ENCODE data around the gene GATAD2A.

Gene GATAD2A

DNA sequence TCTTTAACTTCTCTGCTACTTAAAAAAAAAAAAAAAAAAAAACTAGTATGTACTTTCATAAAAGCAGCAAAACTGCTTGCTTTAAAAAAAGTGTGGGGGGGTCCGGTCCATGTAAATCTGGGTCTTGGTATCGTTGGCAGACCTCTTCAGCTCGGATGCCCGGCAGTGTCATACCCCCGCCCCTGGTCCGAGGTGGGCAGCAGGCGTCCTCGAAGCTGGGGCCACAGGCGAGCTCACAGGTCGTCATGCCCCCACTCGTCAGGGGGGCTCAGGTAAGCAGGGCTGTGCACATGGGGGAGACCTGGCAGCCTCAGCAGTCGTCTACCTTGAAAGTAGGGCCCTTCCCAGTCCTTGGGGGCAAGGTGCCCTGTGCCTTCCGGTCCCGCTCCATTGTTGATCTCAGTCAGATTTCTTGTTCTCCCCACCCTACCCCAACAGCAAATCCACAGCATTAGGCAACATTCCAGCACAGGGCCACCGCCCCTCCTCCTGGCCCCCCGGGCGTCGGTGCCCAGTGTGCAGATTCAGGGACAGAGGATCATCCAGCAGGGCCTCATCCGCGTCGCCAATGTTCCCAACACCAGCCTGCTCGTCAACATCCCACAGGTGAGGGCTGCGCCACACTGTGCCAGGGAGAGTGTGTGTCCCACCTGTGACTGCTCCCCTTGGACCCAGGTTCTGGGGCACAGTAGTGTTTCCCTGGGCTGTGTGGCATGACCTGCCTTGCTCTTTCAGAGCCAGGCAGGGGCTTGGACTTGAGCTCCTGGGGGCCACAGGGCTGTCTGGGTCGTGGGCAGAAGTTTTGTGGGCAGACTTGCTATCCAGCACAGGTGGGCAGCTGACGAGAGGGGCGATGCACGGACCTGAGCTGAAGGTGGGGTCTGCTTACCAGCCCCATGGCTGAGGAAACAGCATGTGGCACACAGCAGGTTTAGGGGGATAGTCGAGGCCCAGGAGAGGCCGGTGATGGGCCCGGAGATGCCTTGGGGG lies 90.4 kb downstream of the GATAD2A start:
- in situ Hi-C loops (cut with HindIII; ENCODE audit: low pct_ligation_motif_present, low pct_unique_long_range_greater_than_20kb, low sequenced_read_pairs): no loop called here
- DNase-seq: no peak

DNA sequence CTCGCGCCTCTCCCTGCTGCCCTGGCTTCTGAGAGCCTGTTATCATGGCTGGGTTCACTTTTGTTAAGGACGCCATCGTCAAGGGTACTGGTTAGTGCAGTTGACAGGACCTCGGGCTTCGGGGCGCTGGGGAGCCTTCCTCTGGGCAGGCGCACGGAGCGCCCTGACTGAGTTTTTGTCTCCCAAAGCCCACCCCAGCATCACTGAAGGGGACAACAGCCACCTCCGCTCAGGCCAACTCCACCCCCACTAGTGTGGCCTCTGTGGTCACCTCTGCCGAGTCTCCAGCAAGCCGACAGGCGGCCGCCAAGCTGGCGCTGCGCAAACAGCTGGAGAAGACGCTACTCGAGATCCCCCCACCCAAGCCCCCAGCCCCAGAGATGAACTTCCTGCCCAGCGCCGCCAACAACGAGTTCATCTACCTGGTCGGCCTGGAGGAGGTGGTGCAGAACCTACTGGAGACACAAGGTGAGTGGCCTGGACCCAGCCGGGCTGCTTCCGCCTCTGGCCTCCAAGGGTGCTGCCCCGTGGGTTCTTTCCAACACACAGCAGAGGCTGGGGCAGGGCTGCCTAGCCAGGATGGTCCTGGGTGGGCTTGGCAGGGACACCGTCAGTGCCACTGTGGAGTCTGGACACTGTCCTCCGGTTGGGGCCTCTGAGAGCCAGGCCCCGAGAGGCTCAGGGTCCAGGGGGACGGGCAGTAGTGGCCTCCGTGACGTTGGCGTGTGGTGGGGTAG lies 92.9 kb downstream of the GATAD2A start:
- in situ Hi-C loops (cut with HindIII; ENCODE audit: low pct_ligation_motif_present, low pct_unique_long_range_greater_than_20kb, low sequenced_read_pairs): no loop called here

DNA sequence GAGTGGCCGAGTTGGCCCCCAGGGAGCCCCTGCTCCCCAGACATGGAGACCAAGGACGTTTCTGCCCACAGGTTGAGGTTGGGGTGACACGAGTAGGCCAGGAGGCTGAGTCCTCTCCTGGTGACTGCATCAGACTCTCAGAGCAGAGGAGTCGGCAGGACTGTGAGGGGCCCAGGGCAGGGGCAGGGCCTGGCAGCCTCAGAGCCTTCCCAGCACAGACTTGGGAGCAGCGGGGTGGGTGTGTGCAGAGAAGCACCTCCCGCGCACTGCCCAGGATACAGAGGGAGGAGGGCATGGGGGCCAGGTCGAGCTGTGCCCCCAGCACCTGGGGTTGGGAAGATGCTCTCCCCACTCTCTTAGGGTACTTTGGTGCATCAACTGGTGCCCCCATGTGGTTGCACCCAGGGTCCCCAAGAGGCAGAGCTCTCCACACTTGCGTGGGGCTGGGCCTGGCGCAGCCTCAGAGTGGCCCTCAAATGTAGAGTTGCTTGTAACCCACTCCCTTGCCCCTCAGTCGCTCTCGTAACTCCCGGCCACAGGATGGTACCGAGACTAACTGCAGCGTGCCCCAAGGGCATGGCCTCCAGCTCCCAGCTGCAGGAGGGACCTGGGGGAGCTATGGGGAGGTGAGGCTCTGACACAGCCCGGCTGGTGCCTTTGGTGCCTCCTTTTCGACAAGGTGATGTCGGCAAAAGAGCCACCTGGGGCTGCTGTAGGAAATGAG lies 94.0 kb downstream of the GATAD2A start:
- in situ Hi-C loops (cut with HindIII; ENCODE audit: low pct_ligation_motif_present, low pct_unique_long_range_greater_than_20kb, low sequenced_read_pairs): no loop called here
- no peak for DNase-seq

More for the DNA sequence above, 92.9 kb downstream of the GATAD2A start:
- DNase-seq: no peak

DNA sequence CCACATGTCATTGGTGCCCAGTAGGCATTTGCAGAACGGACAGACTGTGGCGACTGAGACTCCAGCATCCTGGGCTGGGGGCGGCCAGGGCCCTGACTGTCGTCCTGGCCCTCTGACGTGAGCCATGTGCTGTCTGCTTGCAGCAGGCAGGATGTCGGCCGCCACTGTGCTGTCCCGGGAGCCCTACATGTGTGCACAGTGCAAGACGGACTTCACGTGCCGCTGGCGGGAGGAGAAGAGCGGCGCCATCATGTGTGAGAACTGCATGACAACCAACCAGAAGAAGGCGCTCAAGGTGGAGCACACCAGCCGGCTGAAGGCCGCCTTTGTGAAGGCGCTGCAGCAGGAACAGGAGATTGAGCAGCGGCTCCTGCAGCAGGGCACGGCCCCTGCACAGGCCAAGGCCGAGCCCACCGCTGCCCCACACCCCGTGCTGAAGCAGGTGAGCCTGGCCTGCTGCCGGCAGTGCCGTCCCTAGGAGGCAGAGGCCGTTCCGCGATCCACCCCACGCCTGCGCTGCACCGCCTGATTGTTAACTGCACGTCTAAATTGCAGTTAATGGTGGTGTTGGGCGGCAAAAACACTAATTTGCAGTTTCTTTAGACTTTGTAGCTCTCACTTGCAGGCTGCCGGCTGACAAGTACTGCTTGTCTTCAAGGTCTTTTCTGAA lies 95.6 kb downstream of the GATAD2A start:
- in situ Hi-C loops (cut with HindIII; ENCODE audit: low pct_ligation_motif_present, low pct_unique_long_range_greater_than_20kb, low sequenced_read_pairs): no loop called here

DNA sequence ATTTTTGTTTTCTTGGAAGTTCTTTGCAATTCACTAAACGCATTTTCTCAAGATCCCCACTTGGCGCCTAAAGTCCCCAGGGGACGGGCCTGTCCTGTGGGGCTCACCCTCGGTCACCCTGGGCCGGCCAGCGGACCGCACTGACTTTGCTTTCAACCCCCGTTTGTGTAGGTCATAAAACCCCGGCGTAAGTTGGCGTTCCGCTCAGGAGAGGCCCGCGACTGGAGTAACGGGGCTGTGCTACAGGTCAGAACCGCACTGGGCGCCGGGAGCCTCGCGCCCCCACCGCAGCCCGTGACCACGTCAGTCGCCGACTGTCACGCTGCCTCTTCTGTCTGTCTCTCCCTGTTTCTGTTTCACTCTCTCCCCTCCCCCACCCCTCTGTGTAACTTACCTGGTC lies 96.3 kb downstream of the GATAD2A start:
- no peak for DNase-seq
- in situ Hi-C loops (cut with HindIII; ENCODE audit: low pct_ligation_motif_present, low pct_unique_long_range_greater_than_20kb, low sequenced_read_pairs): no loop called here

More for the DNA sequence above, 95.6 kb downstream of the GATAD2A start:
- no peak for DNase-seq

DNA sequence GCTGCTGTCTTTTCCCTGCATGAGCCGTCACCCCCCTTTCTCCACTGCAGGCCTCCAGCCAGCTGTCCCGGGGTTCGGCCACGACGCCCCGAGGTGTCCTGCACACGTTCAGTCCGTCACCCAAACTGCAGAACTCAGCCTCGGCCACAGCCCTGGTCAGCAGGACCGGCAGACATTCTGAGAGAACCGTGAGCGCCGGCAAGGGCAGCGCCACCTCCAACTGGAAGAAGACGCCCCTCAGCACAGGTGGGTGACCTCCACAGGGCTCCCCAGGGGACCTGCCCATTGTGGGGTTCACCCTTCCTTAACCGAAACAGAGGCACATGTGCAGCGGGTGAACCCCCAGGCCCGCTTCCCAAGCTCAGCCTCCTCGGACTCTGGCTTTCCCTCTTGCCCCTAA lies 96.8 kb downstream of the GATAD2A start:
- DNase-seq: no peak
- in situ Hi-C loops (cut with HindIII; ENCODE audit: low pct_ligation_motif_present, low pct_unique_long_range_greater_than_20kb, low sequenced_read_pairs): no loop called here

DNA sequence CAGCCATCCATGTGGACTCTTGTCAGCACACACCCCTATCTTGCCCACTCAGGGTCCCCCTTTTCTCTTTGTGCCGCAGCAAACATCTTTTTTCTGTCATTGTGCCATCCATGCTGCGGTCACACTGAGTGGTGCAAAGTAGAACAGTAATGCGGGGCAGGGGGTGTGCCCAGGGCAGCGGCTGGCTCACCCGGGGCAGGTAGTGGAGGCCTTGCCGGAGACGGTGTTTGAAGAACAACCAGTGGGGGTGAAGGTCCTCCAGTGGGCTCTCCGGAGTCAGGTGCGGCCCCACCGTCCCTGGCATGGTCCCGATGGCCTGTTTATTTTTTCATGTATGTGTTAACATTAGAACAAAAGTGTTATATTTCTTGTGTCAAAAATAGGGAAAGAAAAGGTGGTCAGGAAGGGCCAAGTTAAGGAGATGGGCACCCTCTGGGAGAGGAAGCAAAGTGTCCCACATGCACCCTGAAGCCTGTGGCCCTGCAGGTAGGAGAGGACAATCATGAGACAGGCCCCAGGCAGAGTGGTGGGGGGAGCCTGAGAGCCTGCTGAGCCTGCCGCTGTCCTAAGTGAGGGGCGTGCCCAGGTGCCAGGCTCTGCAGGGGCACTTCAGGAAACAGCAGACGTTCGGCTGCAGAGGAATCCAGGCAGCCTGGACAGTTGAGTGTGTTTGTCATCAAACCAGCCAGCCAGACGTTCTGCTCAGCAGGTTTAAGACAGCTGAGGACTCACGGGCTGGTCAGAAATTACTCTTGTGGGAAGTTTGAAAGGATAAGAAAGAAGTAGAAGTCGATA lies 97.5 kb downstream of the GATAD2A start:
- in situ Hi-C loops (cut with HindIII; ENCODE audit: low pct_ligation_motif_present, low pct_unique_long_range_greater_than_20kb, low sequenced_read_pairs): no loop called here

DNA sequence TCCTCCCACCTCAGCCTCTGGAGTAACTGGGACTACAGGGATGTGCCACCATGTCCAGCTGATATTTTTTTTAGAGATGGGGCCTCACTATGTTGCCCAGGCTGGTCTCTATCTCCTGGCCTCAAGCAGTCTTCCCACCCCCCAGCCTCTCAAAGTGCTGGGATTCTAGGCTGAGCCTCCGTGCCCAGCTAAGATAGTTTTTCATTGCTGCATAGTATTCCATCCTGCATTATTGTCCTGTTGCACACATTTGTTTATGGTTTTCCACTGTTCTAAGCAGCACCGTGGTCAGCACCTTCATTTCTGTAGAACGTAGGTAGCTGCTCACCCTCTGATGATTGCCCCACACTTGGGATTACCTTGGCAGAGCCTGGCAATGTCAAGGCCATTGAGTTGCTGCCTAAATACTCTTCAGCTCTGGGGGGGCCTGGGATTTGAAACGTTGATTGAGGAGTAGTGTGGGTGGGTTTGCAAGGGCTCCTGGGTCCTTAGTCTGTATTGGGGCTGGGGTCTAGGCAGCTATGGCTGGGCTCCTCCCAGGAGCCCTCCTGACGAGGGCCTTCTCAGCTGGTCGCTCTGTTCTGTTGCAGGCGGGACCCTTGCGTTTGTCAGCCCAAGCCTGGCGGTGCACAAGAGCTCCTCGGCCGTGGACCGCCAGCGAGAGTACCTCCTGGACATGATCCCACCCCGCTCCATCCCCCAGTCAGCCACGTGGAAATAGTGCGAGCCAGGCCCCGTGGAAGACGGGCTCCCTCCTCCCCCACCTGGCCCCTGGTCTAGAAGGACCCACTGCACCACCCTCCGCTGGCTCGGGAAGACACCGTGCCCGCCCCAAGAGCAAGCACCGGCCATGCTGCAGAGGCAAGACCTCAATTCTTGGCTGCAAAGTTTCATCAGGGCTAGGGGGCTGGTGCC lies 99.5 kb downstream of the GATAD2A start:
- in situ Hi-C loops (cut with HindIII; ENCODE audit: low pct_ligation_motif_present, low pct_unique_long_range_greater_than_20kb, low sequenced_read_pairs): no loop called here
- DNase-seq: no peak

More for the DNA sequence above, 97.5 kb downstream of the GATAD2A start:
- no peak for DNase-seq

DNA sequence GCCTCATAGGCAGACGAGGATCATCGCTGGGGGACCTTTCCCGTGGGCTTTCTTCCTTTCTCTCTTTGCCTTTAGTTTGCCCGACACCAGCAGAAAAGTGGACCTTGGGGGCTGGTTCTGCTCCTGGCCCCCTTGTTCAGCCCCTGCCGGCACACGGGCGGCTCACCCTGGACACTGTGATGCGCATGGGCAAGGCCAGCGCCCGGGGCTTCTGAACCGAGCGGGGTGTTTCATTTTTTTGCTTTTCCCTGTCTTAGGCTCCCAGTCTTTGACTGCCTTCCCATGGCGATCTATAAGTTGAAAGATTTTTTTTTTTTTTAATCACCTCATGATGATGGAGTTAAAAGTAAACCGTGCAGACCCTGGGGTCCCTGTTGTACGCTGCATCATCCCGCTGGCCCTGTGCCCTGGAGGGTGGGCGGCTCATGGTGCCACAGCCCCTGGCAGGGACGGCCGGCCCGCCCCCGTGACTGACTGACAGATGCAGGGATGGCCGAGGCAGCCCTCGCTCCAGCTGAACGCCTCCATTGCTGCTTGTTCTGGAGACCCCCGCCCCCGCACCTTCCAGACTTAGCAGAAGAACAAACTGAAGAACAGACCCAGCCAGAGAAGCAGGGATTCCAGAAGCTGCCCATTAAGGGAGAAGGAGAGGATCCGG lies 100.3 kb downstream of the GATAD2A start:
- no peak for DNase-seq
- in situ Hi-C loops (cut with HindIII; ENCODE audit: low pct_ligation_motif_present, low pct_unique_long_range_greater_than_20kb, low sequenced_read_pairs): no loop called here

DNA sequence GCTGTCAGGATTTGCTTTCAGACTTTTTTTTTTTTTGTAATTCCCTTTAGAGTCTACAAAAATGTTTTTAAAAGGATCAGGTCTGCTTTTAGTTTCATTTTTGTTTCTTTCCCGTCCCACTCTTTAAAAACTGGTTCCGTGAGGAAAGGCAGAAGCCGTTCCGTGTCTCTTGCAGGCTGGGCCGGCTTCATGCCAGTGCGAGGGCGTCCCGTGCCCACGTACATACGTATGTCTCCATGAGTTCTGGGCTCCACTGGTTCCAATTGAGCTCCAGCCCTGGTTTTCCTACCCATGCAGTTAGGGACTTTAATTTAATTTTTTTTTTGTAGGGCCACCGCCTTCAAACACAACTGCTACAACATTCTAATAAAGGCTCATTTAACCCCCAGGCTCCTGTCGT lies 101.1 kb downstream of the GATAD2A start:
- in situ Hi-C loops (cut with HindIII; ENCODE audit: low pct_ligation_motif_present, low pct_unique_long_range_greater_than_20kb, low sequenced_read_pairs): no loop called here
- DNase-seq: no peak

DNA sequence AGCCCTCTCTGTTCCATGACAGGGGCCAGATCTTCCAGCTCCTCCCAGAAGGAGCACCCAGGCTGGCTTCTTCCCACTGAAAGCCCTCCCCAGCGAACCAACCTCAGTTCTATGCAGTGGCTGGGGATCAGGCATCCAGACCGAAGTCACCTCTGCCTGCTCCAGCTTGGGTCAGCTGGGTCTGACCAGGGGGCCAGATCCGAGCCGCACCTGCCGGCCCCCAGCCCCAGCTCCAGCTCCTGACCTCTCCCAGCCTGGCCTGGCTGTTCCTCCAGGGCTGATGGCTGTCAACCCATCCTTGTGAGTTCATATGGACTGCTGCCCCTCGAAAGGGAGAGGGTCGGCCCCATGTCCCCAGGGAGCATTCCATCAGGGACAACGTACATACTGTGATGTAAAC lies 101.9 kb downstream of the GATAD2A start:
- DNase-seq: no peak
- in situ Hi-C loops (cut with HindIII; ENCODE audit: low pct_ligation_motif_present, low pct_unique_long_range_greater_than_20kb, low sequenced_read_pairs): no loop called here

DNA sequence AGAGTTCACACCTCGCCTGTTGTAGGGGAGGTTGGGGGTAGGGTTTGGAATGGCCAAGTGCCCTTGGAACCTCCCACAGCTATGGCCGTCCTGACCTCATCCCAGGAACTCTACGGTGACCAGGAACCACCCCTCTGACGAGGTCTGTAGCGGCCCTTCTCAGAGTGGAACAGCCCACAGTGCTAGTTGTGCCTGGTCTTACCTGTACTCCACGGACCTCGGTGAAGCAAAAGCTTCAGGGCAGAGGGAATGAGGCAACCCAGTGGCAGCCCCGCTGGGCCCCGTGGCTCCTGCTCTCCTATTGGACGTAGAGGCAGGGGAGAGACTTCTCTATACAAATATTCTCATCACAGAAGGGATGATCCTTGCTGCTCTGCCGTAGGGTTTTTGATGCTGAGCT lies 102.7 kb downstream of the GATAD2A start:
- in situ Hi-C loops (cut with HindIII; ENCODE audit: low pct_ligation_motif_present, low pct_unique_long_range_greater_than_20kb, low sequenced_read_pairs): no loop called here
- DNase-seq: no peak

DNA sequence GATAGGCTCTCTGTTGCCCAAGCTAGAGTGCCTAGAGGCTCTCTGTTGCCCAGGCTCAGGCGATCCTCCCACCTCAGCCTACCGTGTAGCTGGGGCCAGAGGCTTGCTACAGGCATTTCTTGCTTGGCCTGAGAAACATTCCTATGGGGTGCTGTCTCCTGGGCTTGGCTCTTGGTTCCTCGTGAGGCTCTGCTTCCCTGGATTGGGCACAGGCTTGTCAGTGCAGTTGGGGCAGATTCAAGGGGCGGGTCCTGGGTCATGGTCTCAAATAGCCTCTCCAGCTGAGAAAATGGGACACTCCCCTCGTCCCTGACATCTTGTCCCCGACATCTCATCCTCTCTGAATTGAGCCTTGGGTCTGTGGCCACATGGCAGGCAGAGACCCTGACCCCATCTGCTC lies 105.0 kb downstream of the GATAD2A start:
- DNase-seq: no peak
- in situ Hi-C loops (cut with HindIII; ENCODE audit: low pct_ligation_motif_present, low pct_unique_long_range_greater_than_20kb, low sequenced_read_pairs): no loop called here

DNA sequence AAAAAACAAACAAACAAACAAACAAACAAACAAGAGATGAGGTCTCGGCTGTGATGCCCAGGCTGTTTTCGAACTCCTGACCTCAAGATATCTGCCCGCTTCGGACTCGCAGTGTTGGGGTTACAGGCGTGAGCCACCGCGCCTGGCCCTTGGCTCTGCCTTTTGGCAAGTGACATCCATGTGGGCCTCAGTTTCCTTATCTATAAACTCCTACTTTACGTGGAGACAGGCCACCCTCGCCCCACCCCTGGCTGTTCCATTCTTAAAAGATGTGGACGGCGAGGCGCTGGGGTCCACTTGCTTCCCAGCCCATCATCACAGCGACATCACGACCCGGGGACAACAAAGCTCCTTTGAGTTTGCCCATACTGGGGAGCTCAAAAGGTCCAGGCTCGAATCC lies 108.2 kb downstream of the GATAD2A start:
- in situ Hi-C loops (cut with HindIII; ENCODE audit: low pct_ligation_motif_present, low pct_unique_long_range_greater_than_20kb, low sequenced_read_pairs): no loop called here
- DNase-seq: no peak

DNA sequence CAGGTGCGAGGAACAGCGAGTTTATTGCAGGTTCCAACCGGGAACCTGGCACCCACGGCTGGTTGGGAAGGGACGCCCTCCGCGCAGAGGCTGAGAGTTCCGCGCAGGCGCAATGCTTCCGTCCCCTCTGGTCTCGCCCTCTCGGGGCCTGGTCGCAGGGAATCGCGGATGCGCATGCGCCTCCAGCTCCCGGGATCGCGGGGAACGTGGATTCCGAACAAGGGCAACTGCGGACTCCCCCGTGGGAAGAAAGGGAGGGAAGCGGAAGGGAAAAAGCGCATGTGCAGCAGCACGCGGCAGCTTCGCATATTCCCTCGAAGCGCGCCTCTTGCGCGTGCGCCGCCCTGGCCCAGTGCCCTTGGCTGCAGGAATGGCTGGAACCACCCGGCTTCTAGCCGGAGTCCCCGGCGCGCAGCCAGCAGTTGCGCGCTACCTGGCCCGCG lies 108.8 kb downstream of the GATAD2A start:
- in situ Hi-C loops (cut with HindIII; ENCODE audit: low pct_ligation_motif_present, low pct_unique_long_range_greater_than_20kb, low sequenced_read_pairs): no loop called here
- no peak for DNase-seq

DNA sequence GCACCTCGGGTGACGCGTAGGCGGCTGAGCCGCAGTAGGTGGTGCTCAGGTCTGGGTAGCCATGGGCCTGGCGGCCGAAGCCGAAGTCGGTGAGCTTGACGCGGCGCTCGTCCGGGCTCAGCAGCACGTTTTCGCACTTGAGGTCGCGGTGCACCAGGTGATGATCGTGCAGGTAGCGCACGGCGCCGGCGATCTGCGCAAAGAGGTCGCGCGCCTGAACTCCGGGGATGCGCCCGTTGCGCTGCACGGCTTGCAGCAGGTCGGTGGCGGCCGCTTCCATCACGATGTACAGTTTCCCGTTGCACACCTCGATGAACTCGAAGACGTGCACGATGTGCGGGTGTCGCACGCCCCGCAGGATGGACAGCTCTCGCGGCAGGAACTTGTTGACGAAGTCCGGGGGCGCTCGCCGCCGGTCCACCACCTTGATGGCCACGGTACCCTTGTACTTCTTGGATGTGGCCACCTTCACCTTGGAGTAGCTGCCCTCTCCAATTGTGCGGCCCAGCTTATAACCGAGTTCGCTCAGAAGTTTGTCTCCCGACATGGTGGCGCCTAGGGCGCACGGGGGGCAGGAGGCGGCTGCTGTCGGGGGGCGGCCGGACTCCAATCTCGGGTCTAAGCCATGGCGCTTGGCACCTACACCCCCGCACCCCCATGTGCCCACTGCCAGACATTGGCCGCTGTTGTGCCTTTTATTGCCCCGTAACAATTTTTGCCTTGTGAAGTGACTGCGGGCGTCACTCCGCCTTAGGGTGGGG lies 109.6 kb downstream of the GATAD2A start, which contains the start of gene TSSK6:
TSS of gene TSSK6 (minus strand) at position 668 of the 761 bp plus-strand sequence. CDS start at position 547, 121 bp downstream.
- in situ Hi-C loops (cut with HindIII; ENCODE audit: low pct_ligation_motif_present, low pct_unique_long_range_greater_than_20kb, low sequenced_read_pairs): no loop called here

More for the DNA sequence above, 109.6 kb downstream of the GATAD2A start, which contains the start of gene TSSK6:
- DNase-seq: no peak

Measured in ACHN (cell line).